HG02981 (cell line): Measurements from ENCODE around the gene RIC1.
"Not testable (repeated sequence)": the region's sequence is repeated elsewhere in the genome, so short reads cannot be mapped to it uniquely, and the experiment has no call there.

Experiments
- ATAC-seq: cut with Tn5 transposase; IDR thresholded peaks from one replicate; pipeline ENCODE4 v1.9.1; 2021; ENCODE audit warnings: mild to moderate bottlenecking, moderate library complexity; ENCODE audit not compliant: unreplicated experiment

The RIC1 gene

GRCh38 chr9:5667391-5667790 is 38.5 kb downstream of the RIC1 start:
- no peak for ATAC-seq

GRCh38 chr9:5670079-5670478 is 41.2 kb downstream of the RIC1 start:
- ATAC-seq, result no peak

GRCh38 chr9:5671711-5672353 is 42.9 kb downstream of the RIC1 start:
- ATAC-seq, result no peak

- ATAC-seq, result not testable (repeated sequence)
Observed at GRCh38 chr9:5675046-5675445, 46.1 kb downstream of the RIC1 start.

GRCh38 chr9:5683591-5683990 is 54.7 kb downstream of the RIC1 start:
- not testable (repeated sequence) for ATAC-seq

- ATAC-seq, result no peak
Observed at GRCh38 chr9:5684101-5684500, 55.2 kb downstream of the RIC1 start.

GRCh38 chr9:5688109-5688508 is 59.2 kb downstream of the RIC1 start:
- no peak for ATAC-seq

- ATAC-seq, result no peak
Observed at GRCh38 chr9:5690278-5690677, 61.4 kb downstream of the RIC1 start.

- no peak for ATAC-seq
Observed at GRCh38 chr9:5695860-5696259, 67.0 kb downstream of the RIC1 start.

GRCh38 chr9:5696884-5697283 is 68.0 kb downstream of the RIC1 start:
- no peak for ATAC-seq

- no peak for ATAC-seq
Observed at GRCh38 chr9:5698004-5698403, 69.1 kb downstream of the RIC1 start.

- ATAC-seq, result no peak
Observed at GRCh38 chr9:5698810-5699556, 70.1 kb downstream of the RIC1 start.

- ATAC-seq, result no peak
Observed at GRCh38 chr9:5708414-5708813, 79.5 kb downstream of the RIC1 start.

GRCh38 chr9:5712651-5713390 is 83.9 kb downstream of the RIC1 start:
- no peak for ATAC-seq

- no peak for ATAC-seq
Observed at GRCh38 chr9:5714501-5715401, 85.8 kb downstream of the RIC1 start.

GRCh38 chr9:5715548-5716127 is 86.7 kb downstream of the RIC1 start:
- no peak for ATAC-seq

- ATAC-seq, result not testable (repeated sequence)
Observed at GRCh38 chr9:5717434-5717833, 88.5 kb downstream of the RIC1 start.

GRCh38 chr9:5718296-5719032 is 89.6 kb downstream of the RIC1 start:
- no peak for ATAC-seq

- ATAC-seq, result no peak
Observed at GRCh38 chr9:5719100-5719926, 90.4 kb downstream of the RIC1 start.
